Stimulated activated CD4-positive, alpha-beta T cell treated with anti-CD3 and anti-CD28 coated beads, Interleukin-12 subunit alpha, Interleukin-12 subunit beta, amount 100 ng/mL, for 24 hours (primary cell): ENCODE data around the gene HIPK4.
"Not testable (repeated sequence)": the region's sequence is repeated elsewhere in the genome, so short reads cannot be mapped to it uniquely, and the experiment has no call there.

Experiments
- DNase-seq, 2 experiments: peaks; one replicate each; pipeline ENCODE4 v3.0.0-alpha.2; 2020; ENCODE audit warnings: low read depth in 2 of 2

The HIPK4 gene

DNA sequence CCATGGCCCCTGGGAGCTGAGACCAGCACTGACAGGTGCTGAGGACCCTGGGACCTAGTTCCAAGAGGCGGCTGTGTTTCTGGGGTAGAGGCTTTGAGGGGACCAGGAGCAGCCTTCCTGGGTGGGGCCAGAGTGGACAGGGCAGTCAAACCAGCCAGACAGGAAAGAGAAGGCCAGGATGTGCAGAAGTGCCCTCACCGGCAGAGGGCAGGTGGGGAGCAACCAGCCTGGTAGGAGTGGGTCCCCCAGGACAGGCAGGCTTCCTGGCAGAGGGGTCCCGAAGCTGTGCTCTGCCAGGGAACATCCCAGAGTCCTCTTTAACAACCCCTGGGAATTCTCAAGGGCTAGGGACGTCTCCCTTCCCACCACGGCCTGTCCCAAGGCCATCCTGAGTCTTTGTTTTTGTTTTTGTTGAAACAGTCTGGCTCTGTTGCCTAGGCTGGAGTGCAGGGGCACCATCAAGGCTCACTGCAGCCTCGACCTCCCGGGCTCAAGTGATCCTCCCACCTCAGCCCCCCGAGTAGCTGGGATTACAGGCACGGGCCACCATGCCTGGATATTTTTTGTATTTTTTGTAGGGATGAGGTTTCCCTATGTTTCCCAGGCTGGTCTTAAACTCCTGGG is 3.0 kb upstream of the HIPK4 start:
- no peak for DNase-seq

DNA sequence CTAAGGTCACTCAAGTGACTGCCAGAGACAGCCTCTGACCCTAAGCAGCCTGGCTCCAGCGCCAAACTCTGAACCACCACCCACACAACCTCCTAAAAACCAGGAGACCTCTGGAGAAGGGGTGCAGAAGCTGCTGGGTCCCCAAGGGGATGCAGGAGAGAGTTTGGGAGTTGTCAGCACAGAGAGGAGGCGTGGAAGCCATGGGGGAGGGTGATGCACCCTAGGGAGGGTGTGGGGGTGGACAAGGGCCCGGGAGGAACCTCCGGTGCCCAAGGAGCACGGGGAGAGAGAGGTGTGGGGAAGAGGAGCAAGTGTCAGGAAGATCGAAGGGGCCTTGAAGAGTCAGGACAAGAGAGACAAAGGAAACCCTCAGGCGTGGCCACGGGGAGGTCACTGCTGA is 2.1 kb upstream of the HIPK4 start:
- no peak for DNase-seq

DNA sequence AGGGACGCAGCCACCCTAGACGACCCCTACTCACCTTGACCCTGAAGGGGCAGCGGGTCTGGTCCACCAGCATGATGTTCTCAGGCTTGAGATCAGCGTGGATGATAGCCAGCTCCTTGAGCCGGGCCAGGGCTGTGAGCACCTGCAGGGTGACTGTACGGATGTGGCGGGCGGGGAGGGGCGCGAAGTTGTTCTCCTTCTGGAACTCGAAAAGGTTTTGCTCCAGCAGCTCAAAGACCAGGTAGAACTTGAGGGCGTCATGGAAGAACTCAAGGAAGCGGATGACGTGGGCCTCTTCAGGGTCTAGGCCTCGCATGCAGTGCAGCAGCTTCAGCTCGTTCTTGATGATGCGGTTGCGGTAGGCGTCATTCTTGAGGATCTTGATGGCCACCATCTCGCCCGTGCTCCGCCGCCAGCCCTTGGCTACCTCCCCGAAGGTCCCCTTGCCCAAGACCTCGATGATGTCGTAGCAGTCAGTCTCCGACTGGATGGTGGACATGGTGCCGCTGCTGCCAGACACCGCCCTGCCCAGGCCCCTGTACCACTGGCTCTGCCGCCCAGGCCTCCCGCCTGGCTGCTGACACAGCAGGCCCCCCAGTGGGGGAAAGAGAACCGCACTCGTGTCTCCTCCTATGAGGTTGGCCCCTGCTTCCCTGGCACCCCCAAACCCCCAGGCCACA is 437 bp downstream of the HIPK4 start:
- DNase-seq, result no peak

GRCh38 chr19:40388481-40388880 is 1.5 kb downstream of the HIPK4 start:
- no peak for DNase-seq

GRCh38 chr19:40387155-40387554 is 2.8 kb downstream of the HIPK4 start:
- no peak for DNase-seq

GRCh38 chr19:40383668-40384248 is 6.2 kb downstream of the HIPK4 start:
- no peak for DNase-seq

- DNase-seq, result no peak
These were observed 8.7 kb downstream of the HIPK4 start for GRCh38 chr19:40381321-40381720.

DNA sequence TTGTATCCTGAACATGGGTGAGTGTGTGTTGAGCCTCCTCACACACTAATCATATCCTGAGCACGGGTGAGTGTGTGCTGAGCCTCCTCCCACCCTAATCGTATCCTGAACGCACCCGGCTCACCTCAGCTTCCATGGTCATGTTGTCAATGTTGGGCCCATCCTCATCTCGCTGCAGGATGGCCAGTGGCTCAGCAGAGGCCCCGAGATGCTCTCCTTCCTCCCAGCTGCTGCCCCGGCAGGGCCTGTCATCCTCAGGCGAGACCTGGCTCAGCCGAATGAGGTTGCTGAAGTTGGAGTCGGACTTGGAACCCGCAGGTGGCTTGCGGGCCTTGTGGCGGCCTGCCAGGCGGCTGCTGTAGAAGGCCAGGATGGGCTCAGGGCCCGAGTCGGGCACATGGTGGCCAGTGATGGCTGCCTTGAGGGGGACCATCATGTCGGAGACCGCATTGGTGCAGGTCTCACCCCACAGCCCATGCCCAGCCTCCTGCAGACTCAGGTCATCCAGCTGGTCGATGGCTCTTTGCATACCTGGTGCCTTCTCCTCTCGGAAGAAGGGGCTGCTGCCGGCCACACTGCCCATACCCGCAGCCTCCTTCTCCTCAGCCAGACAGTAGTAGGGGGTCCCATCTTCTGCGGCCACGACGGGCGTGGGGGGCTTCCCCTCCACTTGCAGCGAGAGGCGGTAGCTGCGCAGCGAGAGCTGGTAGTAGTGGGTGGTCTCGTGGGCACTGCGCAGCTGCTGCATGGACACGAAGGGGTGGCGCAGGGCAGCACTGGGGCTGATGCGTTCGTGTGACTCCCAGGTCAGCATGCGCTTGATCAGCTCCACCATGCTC is 9.6 kb downstream of the HIPK4 start:
- no peak for DNase-seq

DNA sequence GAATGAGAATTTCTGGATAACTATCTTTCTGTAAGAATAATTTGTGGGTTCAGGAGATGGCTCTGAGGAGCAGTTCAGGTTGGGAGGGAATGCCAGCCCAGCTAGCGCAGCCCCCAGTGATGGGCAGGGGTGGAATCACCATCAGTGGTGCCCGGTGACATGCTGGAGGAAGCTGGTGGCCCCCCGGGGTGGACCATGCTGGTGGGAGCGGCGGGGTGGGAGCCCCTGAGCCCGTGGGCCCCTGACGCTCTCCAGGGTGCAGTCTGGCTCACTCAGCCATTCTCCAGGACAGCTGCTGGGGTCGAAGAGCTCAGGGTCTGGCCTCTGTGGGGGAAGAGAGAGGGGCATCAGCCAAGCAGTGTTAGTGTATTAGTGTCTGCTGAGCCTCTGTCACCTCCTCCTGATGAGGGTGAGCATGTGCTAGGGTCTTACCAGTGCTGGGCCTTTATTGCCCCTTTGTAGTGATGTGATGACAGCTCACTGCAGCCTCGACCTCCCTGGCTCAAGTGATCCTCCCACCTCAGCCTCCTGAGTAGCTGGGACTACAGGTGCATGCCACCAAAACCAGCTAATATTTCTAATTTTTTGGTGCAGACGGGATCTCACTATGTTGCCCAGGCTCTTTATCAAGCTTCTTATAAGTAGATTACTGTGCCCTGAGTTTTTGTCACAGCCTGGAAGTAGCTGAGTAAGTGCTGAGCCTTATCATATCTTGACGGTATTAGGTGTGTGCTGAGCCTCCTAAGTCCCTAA is 10.4 kb downstream of the HIPK4 start:
- no peak for DNase-seq

DNA sequence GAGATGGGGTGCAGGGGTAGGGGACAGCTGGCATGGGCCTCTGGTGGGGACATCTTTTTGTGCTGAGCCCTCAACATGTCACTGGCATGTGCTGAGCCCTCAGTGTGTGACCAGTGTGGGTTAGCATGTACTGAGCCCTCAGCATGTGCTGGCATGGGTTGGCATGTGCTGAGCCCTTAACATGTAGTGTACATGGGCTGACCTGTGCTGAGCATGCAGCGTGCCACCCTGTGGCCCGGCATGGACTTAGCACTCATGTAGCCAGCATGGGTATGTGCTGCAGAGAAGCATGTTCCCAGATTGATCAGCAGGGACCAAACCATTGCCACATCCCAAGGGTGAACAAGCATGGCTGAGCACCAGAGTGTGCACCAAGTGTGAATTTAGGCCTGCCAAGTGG is 11.5 kb downstream of the HIPK4 start:
- DNase-seq, result no peak

DNA sequence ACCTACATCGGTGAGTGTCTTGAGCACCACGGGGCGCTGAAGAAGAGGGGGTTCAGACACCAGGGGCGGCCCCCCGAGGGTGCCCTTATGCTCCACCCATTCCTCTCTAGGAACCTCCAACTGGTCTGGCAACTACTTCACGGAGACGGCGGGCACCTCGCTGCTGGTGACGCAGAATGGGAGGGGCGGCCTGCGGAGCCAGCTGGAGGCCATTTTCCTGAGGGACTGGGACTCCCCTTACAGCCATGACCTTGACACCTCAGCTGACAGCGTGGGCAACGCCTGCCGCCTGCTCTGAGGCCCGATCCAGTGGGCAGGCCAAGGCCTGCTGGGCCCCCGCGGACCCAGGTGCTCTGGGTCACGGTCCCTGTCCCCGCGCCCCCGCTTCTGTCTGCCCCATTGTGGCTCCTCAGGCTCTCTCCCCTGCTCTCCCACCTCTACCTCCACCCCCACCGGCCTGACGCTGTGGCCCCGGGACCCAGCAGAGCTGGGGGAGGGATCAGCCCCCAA is 12.1 kb downstream of the HIPK4 start:
- no peak for DNase-seq

- DNase-seq, result no peak
These were observed 13.6 kb downstream of the HIPK4 start for GRCh38 chr19:40376286-40376862.

DNA sequence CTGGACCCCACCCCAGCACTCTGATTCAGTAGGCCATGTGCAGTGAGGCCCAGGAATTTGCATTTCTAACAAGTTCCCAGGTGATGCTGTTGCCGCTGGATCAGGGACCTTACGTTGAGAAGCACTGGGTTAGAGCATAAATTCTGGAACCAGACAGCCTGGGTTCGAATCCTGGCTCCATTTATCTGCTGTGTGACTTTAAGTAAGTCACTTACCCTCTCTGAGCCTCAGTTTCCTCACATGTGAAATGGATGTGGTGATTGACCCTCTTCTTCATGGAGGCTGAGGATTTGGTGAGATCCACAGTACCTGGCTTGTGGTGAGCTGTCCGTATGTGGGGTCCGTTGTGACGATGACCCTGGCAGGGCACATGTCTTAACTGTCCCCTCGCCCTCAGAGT is 15.9 kb downstream of the HIPK4 start:
- DNase-seq, result no peak

DNA sequence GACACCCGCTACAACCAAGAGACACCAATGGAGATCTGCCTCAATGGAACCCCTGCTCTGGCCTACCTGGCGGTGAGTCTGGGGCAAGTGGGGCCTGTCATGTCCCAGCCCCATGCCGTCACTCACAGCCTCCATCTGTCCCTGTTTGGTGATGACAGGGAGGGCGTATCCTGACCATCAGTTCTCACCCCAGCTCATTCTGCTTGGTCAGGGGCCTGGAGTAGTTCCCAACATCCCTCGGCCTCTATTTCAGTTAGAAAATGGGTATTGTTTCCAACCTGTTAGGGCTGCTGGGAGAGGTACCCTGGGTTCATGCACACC is 18.2 kb downstream of the HIPK4 start:
- DNase-seq, result no peak

DNA sequence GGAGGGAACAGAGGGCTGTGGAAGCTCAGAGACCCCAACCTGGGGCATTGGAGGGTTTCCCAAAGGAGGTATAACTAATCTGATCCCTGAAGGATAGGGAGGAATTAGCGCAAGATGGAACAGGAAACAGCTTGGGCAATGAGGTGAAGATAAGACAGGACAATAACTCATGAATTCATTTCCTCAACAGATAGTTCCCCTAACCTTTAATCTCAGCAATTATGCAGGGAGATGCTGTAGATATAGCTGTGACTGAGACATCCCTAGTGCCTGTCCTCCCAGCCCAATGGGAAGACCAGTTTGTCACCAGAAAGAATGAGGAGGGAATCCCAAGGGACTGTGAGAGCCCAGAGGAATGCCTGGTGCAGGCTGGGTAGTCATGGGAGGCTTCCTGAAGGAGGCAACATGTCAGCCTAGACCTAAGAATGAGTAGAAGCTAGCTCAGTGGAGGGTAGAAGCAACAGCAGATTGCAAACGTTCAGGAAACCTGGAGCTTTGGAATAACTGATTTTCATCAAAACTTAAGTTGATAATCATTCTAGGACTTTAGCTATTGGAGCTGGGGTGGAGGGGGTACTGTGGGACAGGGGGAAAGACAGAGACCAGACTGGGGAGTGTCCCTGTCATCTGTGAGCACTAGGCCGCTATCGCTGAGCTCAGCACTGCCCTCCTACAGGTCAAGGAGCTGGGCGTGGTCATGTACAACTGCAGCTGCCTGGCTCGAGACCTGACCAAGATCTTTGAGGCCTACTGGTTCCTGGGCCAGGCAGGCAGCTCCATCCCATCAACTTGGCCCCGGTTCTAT is 18.8 kb downstream of the HIPK4 start:
- no peak for DNase-seq

GRCh38 chr19:40370253-40370652 is 19.7 kb downstream of the HIPK4 start:
- DNase-seq, result not testable (repeated sequence)

GRCh38 chr19:40369797-40370196 is 20.2 kb downstream of the HIPK4 start:
- DNase-seq, result no peak

DNA sequence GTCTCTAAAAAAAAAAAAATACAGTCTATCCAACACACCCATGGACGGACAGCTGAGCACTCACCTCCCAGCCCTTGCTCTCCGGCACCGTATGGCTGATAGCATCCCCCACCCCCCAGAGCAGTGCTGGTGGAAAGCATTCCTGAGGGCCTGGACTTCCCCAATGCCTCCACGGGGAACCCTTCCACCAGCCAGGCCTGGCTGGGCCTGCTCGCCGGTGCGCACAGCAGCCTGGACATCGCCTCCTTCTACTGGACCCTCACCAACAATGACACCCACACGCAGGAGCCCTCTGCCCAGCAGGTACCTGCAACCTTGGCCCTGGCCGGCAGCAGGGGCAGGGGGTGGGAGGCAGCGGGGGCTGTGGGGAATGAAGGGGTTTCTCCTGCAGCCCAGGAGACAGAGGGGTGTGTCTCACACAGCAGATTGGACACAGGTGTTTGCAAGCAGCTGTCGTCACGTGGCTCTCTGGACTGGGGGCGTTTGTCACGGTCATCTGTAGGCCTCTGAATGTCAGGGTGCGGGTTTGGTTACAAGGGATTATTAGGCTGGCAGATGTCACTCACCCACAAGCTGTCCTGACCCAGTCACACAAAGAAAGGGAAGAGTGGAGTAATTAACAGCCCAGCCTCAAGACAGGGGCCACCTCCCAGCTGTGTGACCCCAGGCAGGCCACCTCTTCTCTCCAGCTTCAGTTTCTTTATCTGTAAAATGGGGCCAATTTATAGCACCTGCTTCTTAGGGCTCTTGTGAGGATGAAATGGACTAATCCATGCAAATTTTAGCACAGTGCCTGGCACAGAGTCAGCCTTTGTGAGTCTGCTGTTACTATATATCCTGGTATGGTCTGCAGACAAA is 22.2 kb downstream of the HIPK4 start:
- no peak for DNase-seq

DNA sequence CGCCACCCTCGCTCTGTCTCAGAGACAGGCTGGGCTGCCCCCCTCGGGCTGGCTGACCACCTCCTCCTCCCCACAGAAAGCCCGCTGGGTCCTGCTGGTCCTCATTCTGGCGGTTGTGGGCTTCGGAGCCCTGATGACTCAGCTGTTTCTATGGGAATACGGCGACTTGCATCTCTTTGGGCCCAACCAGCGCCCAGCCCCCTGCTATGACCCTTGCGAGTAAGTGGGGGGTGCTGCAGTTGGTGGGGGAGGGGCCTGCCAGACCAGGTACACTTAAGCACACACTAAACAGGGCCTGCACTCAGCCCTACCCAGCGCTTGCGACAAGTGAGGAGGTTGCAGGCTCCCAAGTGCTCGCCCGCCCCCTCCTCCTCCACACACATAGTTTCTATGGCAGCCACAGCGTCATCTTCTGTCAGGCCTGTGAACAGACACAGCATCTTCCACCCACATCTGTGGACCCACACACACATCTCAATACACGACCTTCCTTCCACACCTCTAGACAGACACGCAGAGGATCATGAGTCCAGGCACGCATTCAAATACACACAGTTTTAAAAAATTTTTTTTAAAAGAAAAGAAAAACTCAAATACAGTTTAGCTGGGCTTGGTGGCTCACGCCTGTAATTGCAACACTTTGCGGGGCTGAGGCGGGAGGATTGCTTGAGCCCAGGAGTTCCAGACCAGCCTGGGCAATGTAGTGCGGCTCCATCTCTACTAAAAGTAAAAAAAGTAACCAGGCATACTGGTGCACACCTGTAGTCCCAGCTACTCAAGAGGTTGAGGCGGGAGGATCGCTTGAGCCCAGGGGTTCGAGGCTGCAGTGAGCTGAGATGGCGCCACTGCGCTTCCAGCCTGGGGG is 23.1 kb downstream of the HIPK4 start:
- no peak for DNase-seq
